GM12878 (cell line): ENCODE measurements around the gene OR2M2. TPM values are rescaled to one million over a fixed set of nuclear protein-coding genes. Genes with fewer than 3 reads are reported as not detected.

Experiments used
- ATAC-seq: fragments of 200-7000 bp; cut with Tn5 transposase; 3 replicates; pipeline ENCODE4 v1.9.1; 2020; ENCODE audit warnings: mild to moderate bottlenecking, moderate library complexity
- BruUV-seq: library from RNA; stranded (reverse); fragments of 400-500 nt; replicated peaks from 2 replicates; lab custom pipeline; 2021; lab: Mats Ljungman, UMichigan
- CTCF ChIA-PET: fragments of 300-600 bp; sonication (Branson Sonifier 250); formaldehyde crosslinking; extraction: SDS; loops from one replicate; lab custom pipeline; 2021; ENCODE audit warnings: inconsistent platforms; lab: Yijun Ruan, JAX
- POLR2A ChIA-PET: fragments of 350-600 bp; formaldehyde crosslinking; extraction: SDS; loops from one replicate; lab custom pipeline; 2021; ENCODE audit warnings: inconsistent platforms; lab: Charles Lee
- RAD21 ChIA-PET: fragments of 300-600 bp; sonication (Branson Sonifier 250); formaldehyde crosslinking; loops from one replicate; lab custom pipeline; 2023; ENCODE audit warnings: antibody characterized with exemption; ENCODE audit not compliant: unreplicated experiment; lab: Charles Lee
- SMC1A ChIA-PET: fragments of 300-600 bp; sonication (Branson Sonifier 250); formaldehyde crosslinking; loops from one replicate; lab custom pipeline; 2023; ENCODE audit not compliant: unreplicated experiment, uncharacterized antibody; lab: Charles Lee
- DNase-seq: peaks from one replicate; pipeline ENCODE4 v3.0.0-alpha.2; 2011; ENCODE audit warnings: low read depth, low spot score
- FAIRE-seq: peaks from 3 replicates; lab custom pipeline; 2011; peaks lifted over from hg19 to GRCh38; lab: Jason Lieb, UNC
- H2AFZ ChIP-seq: 2 replicates; pipeline ENCODE4 v1.6.0; 2011; ENCODE audit warnings: low read depth, low read length, control low read depth; ENCODE audit not compliant: control insufficient read depth
- H3K27ac ChIP-seq: 2 replicates; pipeline ENCODE4 v1.5.1; 2011; ENCODE audit warnings: control low read depth; ENCODE audit not compliant: control insufficient read depth, insufficient read depth
- H3K27me3 ChIP-seq, 2 experiments: replicated peaks in 1 of 2; 2 replicates each; pipeline versions ENCODE4 v1.6.0 to v1.6.1; 2011; ENCODE audit warnings: low read length in 1 of 2; ENCODE audit not compliant: control insufficient read depth in 2 of 2, insufficient read depth in 2 of 2
- H3K36me3 ChIP-seq, 2 experiments: 2 replicates each; pipeline ENCODE4 v1.5.1; 2011; ENCODE audit warnings: low read length in 1 of 2; ENCODE audit not compliant: control insufficient read depth in 2 of 2, insufficient read depth in 2 of 2
- H3K4me1 ChIP-seq: 2 replicates; pipeline ENCODE4 v1.6.1; 2011; ENCODE audit warnings: mild to moderate bottlenecking, low read length, moderate library complexity, mixed read lengths; ENCODE audit not compliant: control insufficient read depth, insufficient read depth
- H3K4me2 ChIP-seq: 2 replicates; pipeline ENCODE4 v1.6.0; 2011; ENCODE audit warnings: control low read depth; ENCODE audit not compliant: control insufficient read depth, insufficient read depth
- H3K4me3 ChIP-seq: fragments of 200-600 bp; sonication (generic); 2 replicates; pipeline ENCODE4 v1.5.1; 2016
- H3K79me2 ChIP-seq: 2 replicates; pipeline ENCODE4 v1.6.0; 2011; ENCODE audit warnings: low read length; ENCODE audit not compliant: control insufficient read depth, insufficient read depth
- H3K9ac ChIP-seq: 2 replicates; pipeline ENCODE4 v1.8.0; 2011; ENCODE audit warnings: low read length, control low read depth, mixed read lengths; ENCODE audit not compliant: control insufficient read depth, insufficient read depth
- H3K9me3 ChIP-seq: replicated peaks from 3 replicates; pipeline ENCODE4 v1.5.1; 2011; ENCODE audit warnings: mild to moderate bottlenecking, low read length; ENCODE audit not compliant: control insufficient read depth, insufficient read depth
- H4K20me1 ChIP-seq: 2 replicates; pipeline ENCODE4 v1.6.0; 2011; ENCODE audit not compliant: control insufficient read depth, insufficient read depth
- CEBPB ChIP-seq, 2 experiments: fragments of 150-350 bp in 1 of 2; IDR thresholded peaks; 2 replicates each; pipeline ENCODE4 v1.6.1; 2012 to 2014; ENCODE audit warnings: low read depth in 2 of 2, low read length in 2 of 2, borderline replicate concordance in 1 of 2, inconsistent platforms in 1 of 2
- JUND ChIP-seq: IDR thresholded peaks from 2 replicates; pipeline ENCODE4 v1.6.1; 2012; ENCODE audit warnings: low read depth, mild to moderate bottlenecking, low read length, improper control_type of control experiment, moderate library complexity
- SUZ12 ChIP-seq: fragments of 200-600 bp; sonication (generic); IDR thresholded peaks from one replicate; pipeline ENCODE4 v1.6.1; 2018; ENCODE audit warnings: antibody characterized with exemption, mild to moderate bottlenecking; ENCODE audit not compliant: unreplicated experiment
- TARDBP ChIP-seq: IDR thresholded peaks from 2 replicates; pipeline ENCODE4 v1.6.1; 2016; ENCODE audit warnings: borderline replicate concordance
- WGBS: methylation state at CpG from one replicate; pipeline ENCODE4 v1.1.6; 2016; ENCODE audit warnings: low lambda C conversion rate; ENCODE audit not compliant: insufficient replicate concordance, insufficient coverage; ENCODE audit errors: missing lambda C conversion rate; 5-methylcytosine and 5-hydroxymethylcytosine counted together
- in situ Hi-C: fragments of 300-500 bp; cut with MboI; formaldehyde crosslinking; loops from 9 replicates; pipeline ENCODE4 v1.14.3; 2018; ENCODE audit warnings: mixed read lengths
- intact Hi-C: fragments of 100-400 bp; cut with micrococcal nuclease; formaldehyde crosslinking; loops from one replicate; pipeline ENCODE4 v1.14.2; 2022; ENCODE audit not compliant: unreplicated experiment
- polyA plus RNA-seq, 11 experiments: library from polyadenylated mRNA; depleted of rRNA in 4 of 11; unstranded in 6 of 11; stranded (reverse) in 5 of 11; fragments of >200 nt; fragmentation: Nextera tagmentation in 4 of 11; fragmentation: Illumina TruSeq in 1 of 11; extraction: Ambion mirVana in 4 of 11; extraction: Trizol in 1 of 11; gene quantifications; 1 replicate in 1 of 11; 2 replicates in 10 of 11; pipeline versions ENCODE4 v1.2.1 to v1.2.3, GENCODE V29; 2011 to 2016; ENCODE audit warnings: inconsistent platforms in 2 of 11, missing spikeins in 2 of 11, low read depth in 1 of 11
- total RNA-seq, 4 experiments: library from RNA; depleted of rRNA in 3 of 4; stranded (reverse); fragments of >200 nt in 3 of 4; fragmentation: Illumina TruSeq in 1 of 4; extraction: Trizol in 1 of 4; gene quantifications; 2 replicates each; pipeline versions ENCODE4 v1.2.1 to v1.2.3, GENCODE V29; 2013 to 2021
- TF ChIP-seq, protein P1 (sequence below): fragments of 450-650 bp; IDR thresholded peaks from 2 replicates; pipeline ENCODE4 v1.6.1; 2018; ENCODE audit warnings: borderline replicate concordance, mild to moderate bottlenecking; ENCODE audit not compliant: partially characterized antibody
- TF ChIP-seq, protein P2 (sequence below): fragments of 450-650 bp; formaldehyde crosslinking; IDR thresholded peaks from 2 replicates; pipeline ENCODE4 v1.4.0; 2020; ENCODE audit warnings: mild to moderate bottlenecking, moderate library complexity
- TF ChIP-seq, protein P3 (sequence below): IDR thresholded peaks from 2 replicates; pipeline ENCODE4 v1.6.1; 2012; ENCODE audit warnings: mild to moderate bottlenecking, low read depth, low read length

The OR2M2 gene
- total and polyA plus RNA-seq, 10 of the 15 experiments (the other 5 are each of a cell fraction or from before 2014, with no cell fraction given), result not detected

DNA sequence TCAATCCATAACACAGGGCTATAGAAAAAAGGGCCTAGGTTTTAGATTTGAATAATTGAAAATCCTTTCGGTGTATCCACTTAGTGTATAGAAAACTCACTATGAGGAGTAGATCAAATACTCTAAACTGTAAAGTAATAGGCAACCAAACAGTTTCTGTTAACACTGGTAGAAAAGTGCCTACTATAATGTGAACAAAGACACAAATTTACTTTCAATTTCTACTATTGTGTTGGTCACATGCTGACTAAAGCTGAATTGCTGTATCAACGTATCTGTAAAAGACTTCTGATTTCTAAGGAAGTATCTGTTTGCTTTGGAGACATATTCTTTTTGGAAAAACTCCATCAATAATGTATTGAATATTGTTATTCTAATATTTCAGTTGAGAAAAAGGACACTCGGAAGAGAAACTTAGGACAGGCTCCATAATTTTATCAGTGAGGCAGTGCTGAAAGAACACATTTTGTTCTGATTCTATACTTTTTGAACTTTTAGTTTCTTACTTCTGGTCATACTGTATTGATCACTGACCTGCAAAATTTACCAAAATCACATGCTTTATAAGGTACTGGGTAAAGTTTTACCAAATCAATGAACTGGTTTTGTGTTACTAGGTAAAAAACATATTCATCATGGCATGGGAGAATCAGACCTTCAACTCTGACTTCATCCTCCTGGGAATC lies 30.0 kb upstream of the OR2M2 start, which contains the start of gene OR2M5:
Gene OR2M5, plus strand, starts transcription at position 636 of the 686 bp plus-strand sequence. Its CDS starts 0 bp downstream, at position 636.
- SMC1A ChIA-PET, result no interaction called here

More for the DNA sequence above, 30.0 kb upstream of the OR2M2 start, which contains the start of gene OR2M5:
- Histone ChIP-seq H3K79me2 (no peaks in the 10 kb centered on the region), H2AFZ (no peak within 1 kb of the TSS), H3K36me3 (no peaks in the 10 kb centered on the region), H3K4me2 (no peak within 1 kb of the TSS), H3K27ac (no peak within 1 kb of the TSS), H3K4me1 (no peaks in the 10 kb centered on the region), H3K9ac (no peak within 1 kb of the TSS), H3K9me3 (no peaks in the 10 kb centered on the region), H4K20me1 (no peaks in the 10 kb centered on the region), H3K4me3 (no peak within 1 kb of the TSS), H3K27me3 (no peaks in the 10 kb centered on the region)
- FAIRE-seq (no peak), DNase-seq (no peak), ATAC-seq (no peak)
- intact Hi-C loops (no loop called here), in situ Hi-C loops (no loop called here)
- 43% methylated on average over 3 of the region's 3 CpGs for WGBS
- ChIA-PET POLR2A (no interaction called here), CTCF (no interaction called here), RAD21 (no interaction called here)
- no peak for TF ChIP-seq TARDBP
- TF ChIP-seq CEBPB (IDR thresholded peaks at IDR 0.05; ENCODE audit: borderline replicate concordance in 1 of 2, low read depth in 2 of 2, low read length in 2 of 2), result no peak
- TF ChIP-seq, protein P1, sequence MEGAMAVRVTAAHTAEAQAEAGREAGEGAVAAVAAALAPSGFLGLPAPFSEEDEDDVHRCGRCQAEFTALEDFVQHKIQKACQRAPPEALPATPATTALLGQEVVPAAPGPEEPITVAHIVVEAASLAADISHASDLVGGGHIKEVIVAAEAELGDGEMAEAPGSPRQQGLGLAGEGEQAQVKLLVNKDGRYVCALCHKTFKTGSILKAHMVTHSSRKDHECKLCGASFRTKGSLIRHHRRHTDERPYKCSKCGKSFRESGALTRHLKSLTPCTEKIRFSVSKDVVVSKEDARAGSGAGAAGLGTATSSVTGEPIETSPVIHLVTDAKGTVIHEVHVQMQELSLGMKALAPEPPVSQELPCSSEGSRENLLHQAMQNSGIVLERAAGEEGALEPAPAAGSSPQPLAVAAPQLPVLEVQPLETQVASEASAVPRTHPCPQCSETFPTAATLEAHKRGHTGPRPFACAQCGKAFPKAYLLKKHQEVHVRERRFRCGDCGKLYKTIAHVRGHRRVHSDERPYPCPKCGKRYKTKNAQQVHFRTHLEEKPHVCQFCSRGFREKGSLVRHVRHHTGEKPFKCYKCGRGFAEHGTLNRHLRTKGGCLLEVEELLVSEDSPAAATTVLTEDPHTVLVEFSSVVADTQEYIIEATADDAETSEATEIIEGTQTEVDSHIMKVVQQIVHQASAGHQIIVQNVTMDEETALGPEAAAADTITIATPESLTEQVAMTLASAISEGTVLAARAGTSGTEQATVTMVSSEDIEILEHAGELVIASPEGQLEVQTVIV, result no peak
- TF ChIP-seq, protein P2, sequence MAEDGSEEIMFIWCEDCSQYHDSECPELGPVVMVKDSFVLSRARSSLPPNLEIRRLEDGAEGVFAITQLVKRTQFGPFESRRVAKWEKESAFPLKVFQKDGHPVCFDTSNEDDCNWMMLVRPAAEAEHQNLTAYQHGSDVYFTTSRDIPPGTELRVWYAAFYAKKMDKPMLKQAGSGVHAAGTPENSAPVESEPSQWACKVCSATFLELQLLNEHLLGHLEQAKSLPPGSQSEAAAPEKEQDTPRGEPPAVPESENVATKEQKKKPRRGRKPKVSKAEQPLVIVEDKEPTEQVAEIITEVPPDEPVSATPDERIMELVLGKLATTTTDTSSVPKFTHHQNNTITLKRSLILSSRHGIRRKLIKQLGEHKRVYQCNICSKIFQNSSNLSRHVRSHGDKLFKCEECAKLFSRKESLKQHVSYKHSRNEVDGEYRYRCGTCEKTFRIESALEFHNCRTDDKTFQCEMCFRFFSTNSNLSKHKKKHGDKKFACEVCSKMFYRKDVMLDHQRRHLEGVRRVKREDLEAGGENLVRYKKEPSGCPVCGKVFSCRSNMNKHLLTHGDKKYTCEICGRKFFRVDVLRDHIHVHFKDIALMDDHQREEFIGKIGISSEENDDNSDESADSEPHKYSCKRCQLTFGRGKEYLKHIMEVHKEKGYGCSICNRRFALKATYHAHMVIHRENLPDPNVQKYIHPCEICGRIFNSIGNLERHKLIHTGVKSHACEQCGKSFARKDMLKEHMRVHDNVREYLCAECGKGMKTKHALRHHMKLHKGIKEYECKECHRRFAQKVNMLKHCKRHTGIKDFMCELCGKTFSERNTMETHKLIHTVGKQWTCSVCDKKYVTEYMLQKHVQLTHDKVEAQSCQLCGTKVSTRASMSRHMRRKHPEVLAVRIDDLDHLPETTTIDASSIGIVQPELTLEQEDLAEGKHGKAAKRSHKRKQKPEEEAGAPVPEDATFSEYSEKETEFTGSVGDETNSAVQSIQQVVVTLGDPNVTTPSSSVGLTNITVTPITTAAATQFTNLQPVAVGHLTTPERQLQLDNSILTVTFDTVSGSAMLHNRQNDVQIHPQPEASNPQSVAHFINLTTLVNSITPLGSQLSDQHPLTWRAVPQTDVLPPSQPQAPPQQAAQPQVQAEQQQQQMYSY (CRISPR knock-in tag), result no peak
- no peak for TF ChIP-seq JUND
- TF ChIP-seq SUZ12, result no peak
- TF ChIP-seq, protein P3, sequence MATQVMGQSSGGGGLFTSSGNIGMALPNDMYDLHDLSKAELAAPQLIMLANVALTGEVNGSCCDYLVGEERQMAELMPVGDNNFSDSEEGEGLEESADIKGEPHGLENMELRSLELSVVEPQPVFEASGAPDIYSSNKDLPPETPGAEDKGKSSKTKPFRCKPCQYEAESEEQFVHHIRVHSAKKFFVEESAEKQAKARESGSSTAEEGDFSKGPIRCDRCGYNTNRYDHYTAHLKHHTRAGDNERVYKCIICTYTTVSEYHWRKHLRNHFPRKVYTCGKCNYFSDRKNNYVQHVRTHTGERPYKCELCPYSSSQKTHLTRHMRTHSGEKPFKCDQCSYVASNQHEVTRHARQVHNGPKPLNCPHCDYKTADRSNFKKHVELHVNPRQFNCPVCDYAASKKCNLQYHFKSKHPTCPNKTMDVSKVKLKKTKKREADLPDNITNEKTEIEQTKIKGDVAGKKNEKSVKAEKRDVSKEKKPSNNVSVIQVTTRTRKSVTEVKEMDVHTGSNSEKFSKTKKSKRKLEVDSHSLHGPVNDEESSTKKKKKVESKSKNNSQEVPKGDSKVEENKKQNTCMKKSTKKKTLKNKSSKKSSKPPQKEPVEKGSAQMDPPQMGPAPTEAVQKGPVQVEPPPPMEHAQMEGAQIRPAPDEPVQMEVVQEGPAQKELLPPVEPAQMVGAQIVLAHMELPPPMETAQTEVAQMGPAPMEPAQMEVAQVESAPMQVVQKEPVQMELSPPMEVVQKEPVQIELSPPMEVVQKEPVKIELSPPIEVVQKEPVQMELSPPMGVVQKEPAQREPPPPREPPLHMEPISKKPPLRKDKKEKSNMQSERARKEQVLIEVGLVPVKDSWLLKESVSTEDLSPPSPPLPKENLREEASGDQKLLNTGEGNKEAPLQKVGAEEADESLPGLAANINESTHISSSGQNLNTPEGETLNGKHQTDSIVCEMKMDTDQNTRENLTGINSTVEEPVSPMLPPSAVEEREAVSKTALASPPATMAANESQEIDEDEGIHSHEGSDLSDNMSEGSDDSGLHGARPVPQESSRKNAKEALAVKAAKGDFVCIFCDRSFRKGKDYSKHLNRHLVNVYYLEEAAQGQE, result no peak
- BruUV-seq, result no TSS peak
